ENCODE data around the gene KDM6A. TPM values are rescaled to one million over a fixed set of nuclear protein-coding genes. Genes with fewer than 3 reads are reported as not detected.
"Not testable (repeated sequence)": the region's sequence is repeated elsewhere in the genome, so short reads cannot be mapped to it uniquely, and the experiment has no call there.

Gene KDM6A
- total RNA-seq, 4 donors from 2014 or later: 42.5 to 163 (median 91.8) TPM

GRCh38 chrX:45056428-45057145 lies 183.6 kb downstream of the KDM6A start:
- Histone ChIP-seq H3K4me1 (no peaks in the 10 kb centered on the region), H3K27ac (no peak overlapping the region), H3K27me3 (no peaks in the 10 kb centered on the region), H3K9me3 (no peaks in the 10 kb centered on the region), H3K4me3 (no peak overlapping the region), H3K36me3 (no peaks in the 10 kb centered on the region)
- in situ Hi-C loops (cut with MboI; ENCODE audit: low pct_ligation_motif_present in 1 of 4, low pct_unique_long_range_greater_than_20kb in 1 of 4, low sequenced_read_pairs in 3 of 4): loop anchor here in 2 of 4 donors (25.0 kb wide), 2 partner anchors 169 to 1094 kb away; partner anchors contain the start of gene NDP (in 1 of the 2)
- intact Hi-C loops (cut with DNase I; ENCODE audit: low total_unique reads): no loop called here
- DNase-seq: no peak
- WGBS, 2 donors (ENCODE audit: low coverage in 1 of 2): 83 to 88% methylated on average over 1 to 2 of the region's 2 CpGs
- TF ChIP-seq POLR2A (IDR thresholded peaks at IDR 0.05) (no peak), CTCF (IDR thresholded peaks at IDR 0.05) (no peak), POLR2AphosphoS5 (IDR thresholded peaks at IDR 0.05) (no peak), EP300 (IDR thresholded peaks at IDR 0.05; ENCODE audit: low read depth) (no peak)

- intact Hi-C loops (cut with DNase I; ENCODE audit: low total_unique reads): not testable (repeated sequence)
Measured at GRCh38 chrX:45059906-45060305, 186.9 kb downstream of the KDM6A start.

GRCh38 chrX:45063319-45064095 lies 190.5 kb downstream of the KDM6A start:
- 80 to 94% methylated on average over 5 to 11 of the region's 11 CpGs for WGBS, 2 donors (ENCODE audit: low coverage in 1 of 2)
- TF ChIP-seq POLR2A (IDR thresholded peaks at IDR 0.05) (no peak), EP300 (IDR thresholded peaks at IDR 0.05; ENCODE audit: low read depth) (no peak), POLR2AphosphoS5 (IDR thresholded peaks at IDR 0.05) (no peak), CTCF (IDR thresholded peaks at IDR 0.05) (no peak)
- Histone ChIP-seq H3K36me3 (peaks cover 0 to 4% (median 0%) of the 10 kb centered on the region in 4 donors), H3K27me3 (no peaks in the 10 kb centered on the region), H3K9me3 (no peaks in the 10 kb centered on the region), H3K4me1 (no peaks in the 10 kb centered on the region), H3K27ac (no peak overlapping the region), H3K4me3 (no peak overlapping the region)
- intact Hi-C loops (cut with DNase I; ENCODE audit: low total_unique reads) (no loop called here), in situ Hi-C loops (cut with MboI; ENCODE audit: low pct_ligation_motif_present in 1 of 4, low pct_unique_long_range_greater_than_20kb in 1 of 4, low sequenced_read_pairs in 3 of 4) (loop anchor here in 2 of 4 donors (25.0 kb wide), 2 partner anchors 176 to 1101 kb away; partner anchors contain the start of gene NDP (in 1 of the 2))
- no peak for DNase-seq

More at GRCh38 chrX:45059906-45060305, 186.9 kb downstream of the KDM6A start:
- H3K27me3 ChIP-seq, H3K9me3 ChIP-seq, H3K36me3 ChIP-seq, DNase-seq, H3K27ac ChIP-seq, H3K4me3 ChIP-seq, H3K4me1 ChIP-seq: not testable (repeated sequence)
- WGBS, 2 donors (ENCODE audit: low coverage in 1 of 2): 58% methylated on average over 2 of the region's 2 CpGs; no CpG with 5 or more reads in 1 of the 2 donors
- in situ Hi-C loops (cut with MboI; ENCODE audit: low pct_ligation_motif_present in 1 of 4, low pct_unique_long_range_greater_than_20kb in 1 of 4, low sequenced_read_pairs in 3 of 4): loop anchor here in 2 of 4 donors (25.0 kb wide), 2 partner anchors 173 to 1098 kb away; partner anchors contain the start of gene NDP (in 1 of the 2)

- H3K4me1 ChIP-seq: no peaks in the 10 kb centered on the region
- no peak for DNase-seq
- 91% methylated on average over 4 of the region's 4 CpGs; no CpG with 5 or more reads in 1 of the 2 donors for WGBS, 2 donors (ENCODE audit: low coverage in 1 of 2)
- H3K36me3 ChIP-seq: peaks cover 0 to under 1% (median 0%) of the 10 kb centered on the region in 4 donors
- no peak overlapping the region for H3K4me3 ChIP-seq
- in situ Hi-C loops (cut with MboI; ENCODE audit: low pct_ligation_motif_present in 1 of 4, low pct_unique_long_range_greater_than_20kb in 1 of 4, low sequenced_read_pairs in 3 of 4): loop anchor here in 2 of 4 donors (25.0 kb wide), 2 partner anchors 181 to 1106 kb away; partner anchors contain the start of gene NDP (in 1 of the 2)
- intact Hi-C loops (cut with DNase I; ENCODE audit: low total_unique reads): no loop called here
- TF ChIP-seq POLR2A (IDR thresholded peaks at IDR 0.05): no peak
- no peak for TF ChIP-seq CTCF (IDR thresholded peaks at IDR 0.05)
- TF ChIP-seq POLR2AphosphoS5 (IDR thresholded peaks at IDR 0.05): no peak
- no peak for TF ChIP-seq EP300 (IDR thresholded peaks at IDR 0.05; ENCODE audit: low read depth)
- no peak overlapping the region for H3K27ac ChIP-seq
- H3K27me3 ChIP-seq: no peaks in the 10 kb centered on the region
- no peaks in the 10 kb centered on the region for H3K9me3 ChIP-seq
Measured at GRCh38 chrX:45068569-45068968, 195.6 kb downstream of the KDM6A start.

All from transverse colon (tissue), 4 donors.